ENCODE measurements around the gene RAMP2. TPM values are rescaled to one million over a fixed set of nuclear protein-coding genes. Genes with fewer than 3 reads are reported as not detected.

Gene RAMP2
- total RNA-seq, 1 experiment from 2014 or later, result 10.9 TPM

DNA sequence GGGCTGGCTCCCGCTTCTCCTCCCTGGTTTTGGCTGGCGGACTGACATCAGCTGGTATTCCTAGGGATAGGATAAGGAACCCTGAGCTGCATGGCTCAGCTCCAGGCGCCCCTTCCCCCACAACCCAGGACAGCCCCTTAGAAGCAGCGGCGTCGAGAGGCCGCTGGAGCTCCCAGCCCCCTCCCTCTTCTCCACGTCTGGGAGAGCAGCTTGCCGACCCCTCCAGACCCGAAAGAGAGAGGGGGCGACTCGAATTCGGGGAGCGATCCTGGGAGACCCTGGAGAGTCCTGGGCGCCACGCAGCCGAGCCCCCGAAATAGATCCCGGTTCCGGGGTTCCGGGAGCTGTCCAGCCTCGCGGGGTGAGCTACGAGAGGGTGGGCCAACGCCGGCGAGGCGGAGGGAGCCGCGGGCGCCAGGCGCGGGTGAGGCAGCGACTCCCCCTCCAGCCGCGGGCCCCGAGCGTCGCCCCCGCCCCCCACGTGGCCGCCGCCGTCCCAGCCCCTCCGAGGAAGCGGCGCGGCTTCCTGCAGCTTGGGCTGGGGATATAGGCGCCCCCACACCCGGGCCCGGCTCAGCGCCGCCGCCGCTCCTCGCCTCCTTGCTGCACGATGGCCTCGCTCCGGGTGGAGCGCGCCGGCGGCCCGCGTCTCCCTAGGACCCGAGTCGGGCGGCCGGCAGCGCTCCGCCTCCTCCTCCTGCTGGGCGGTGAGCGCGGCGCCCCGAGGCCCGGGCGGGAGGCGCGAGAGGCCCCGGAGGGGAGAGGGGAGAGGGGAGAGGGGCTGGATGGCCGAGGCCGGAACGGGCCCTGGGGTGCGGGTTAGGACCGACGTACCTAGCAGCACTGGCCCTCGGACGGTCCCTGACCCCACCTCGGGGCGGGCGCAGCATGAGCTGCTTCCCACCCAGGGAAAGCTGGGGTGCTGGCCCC is at the start of gene RAMP2 (continued):
- TF ChIP-seq, protein P1, sequence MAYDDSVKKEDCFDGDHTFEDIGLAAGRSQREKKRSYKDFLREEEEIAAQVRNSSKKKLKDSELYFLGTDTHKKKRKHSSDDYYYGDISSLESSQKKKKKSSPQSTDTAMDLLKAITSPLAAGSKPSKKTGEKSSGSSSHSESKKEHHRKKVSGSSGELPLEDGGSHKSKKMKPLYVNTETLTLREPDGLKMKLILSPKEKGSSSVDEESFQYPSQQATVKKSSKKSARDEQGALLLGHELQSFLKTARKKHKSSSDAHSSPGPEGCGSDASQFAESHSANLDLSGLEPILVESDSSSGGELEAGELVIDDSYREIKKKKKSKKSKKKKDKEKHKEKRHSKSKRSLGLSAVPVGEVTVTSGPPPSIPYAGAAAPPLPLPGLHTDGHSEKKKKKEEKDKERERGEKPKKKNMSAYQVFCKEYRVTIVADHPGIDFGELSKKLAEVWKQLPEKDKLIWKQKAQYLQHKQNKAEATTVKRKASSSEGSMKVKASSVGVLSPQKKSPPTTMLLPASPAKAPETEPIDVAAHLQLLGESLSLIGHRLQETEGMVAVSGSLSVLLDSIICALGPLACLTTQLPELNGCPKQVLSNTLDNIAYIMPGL (CRISPR knock-in tag; IDR thresholded peaks at IDR 0.05), result peak; percentile 62
- TF ChIP-seq ELF4 (CRISPR knock-in tag; IDR thresholded peaks at IDR 0.05; ENCODE audit: low read depth) (peak; percentile 29; the same call in 1 of the 2 replicates), TCF7 (CRISPR knock-in tag; IDR thresholded peaks at IDR 0.05; ENCODE audit: low read depth) (peak; percentile 68; the same call in 1 of the 2 replicates), SOX15 (CRISPR knock-in tag; IDR thresholded peaks at IDR 0.05) (no peak)

DNA sequence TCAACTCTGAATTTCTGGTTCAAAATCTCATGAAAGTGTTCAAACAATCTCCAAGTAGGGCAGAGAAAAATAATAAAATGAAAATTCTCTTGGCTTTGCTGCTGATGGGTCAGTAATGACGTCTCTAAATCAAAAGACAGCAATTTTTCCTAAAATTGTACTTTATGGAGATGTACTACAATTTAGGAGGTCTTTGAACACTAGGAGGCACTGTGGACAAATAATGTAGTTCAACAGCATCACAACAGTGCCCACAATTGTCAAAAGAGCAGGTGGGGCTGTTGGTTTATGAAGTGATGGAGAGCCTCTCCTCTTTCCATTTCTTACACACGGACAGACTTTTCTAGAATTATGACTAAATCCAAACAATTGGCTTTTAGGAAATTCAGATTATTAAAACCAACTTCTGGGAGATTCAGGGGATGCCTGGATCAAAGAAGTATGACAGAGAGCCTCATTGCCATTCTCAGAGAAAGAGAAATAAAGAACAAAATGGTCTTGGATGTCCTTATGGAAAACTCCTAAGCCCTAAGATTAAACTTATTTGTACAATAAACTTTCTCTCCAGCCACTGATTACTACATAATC is 39.9 kb upstream of the RAMP2 start:
- Mint-ChIP-seq H3K36me3 (peaks cover 49% of the 10 kb centered on the region), H3K9me3 (no peaks in the 10 kb centered on the region), H3K27me3 (ENCODE audit: low read depth) (no peaks in the 10 kb centered on the region), H3K27ac (no peak overlapping the region), H3K4me3 (no peak overlapping the region), H3K4me1 (no peaks in the 10 kb centered on the region)
- TF ChIP-seq, protein P2, sequence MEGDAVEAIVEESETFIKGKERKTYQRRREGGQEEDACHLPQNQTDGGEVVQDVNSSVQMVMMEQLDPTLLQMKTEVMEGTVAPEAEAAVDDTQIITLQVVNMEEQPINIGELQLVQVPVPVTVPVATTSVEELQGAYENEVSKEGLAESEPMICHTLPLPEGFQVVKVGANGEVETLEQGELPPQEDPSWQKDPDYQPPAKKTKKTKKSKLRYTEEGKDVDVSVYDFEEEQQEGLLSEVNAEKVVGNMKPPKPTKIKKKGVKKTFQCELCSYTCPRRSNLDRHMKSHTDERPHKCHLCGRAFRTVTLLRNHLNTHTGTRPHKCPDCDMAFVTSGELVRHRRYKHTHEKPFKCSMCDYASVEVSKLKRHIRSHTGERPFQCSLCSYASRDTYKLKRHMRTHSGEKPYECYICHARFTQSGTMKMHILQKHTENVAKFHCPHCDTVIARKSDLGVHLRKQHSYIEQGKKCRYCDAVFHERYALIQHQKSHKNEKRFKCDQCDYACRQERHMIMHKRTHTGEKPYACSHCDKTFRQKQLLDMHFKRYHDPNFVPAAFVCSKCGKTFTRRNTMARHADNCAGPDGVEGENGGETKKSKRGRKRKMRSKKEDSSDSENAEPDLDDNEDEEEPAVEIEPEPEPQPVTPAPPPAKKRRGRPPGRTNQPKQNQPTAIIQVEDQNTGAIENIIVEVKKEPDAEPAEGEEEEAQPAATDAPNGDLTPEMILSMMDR (IDR thresholded peaks at IDR 0.05), result peak; percentile 41
- TF ChIP-seq NR2C2 (CRISPR knock-in tag; IDR thresholded peaks at IDR 0.05) (no peak), NFATC4 (CRISPR knock-in tag; IDR thresholded peaks at IDR 0.05) (no peak)
- no peak for DNase-seq (ENCODE audit: low spot score)
- peak; percentile 62 for ATAC-seq
- CTCF ChIA-PET, result interaction anchor here (1.4 to 1.9 kb wide), 2 partner anchors 40 to 42 kb away, joined by 7 to 10 read pairs; partner anchors contain the start of gene RAMP2
- POLR2A ChIA-PET, result interaction anchor here (0.6 kb wide), 1 partner anchor 77 kb away, joined by 3 read pairs; no protein-coding TSS in a partner anchor

DNA sequence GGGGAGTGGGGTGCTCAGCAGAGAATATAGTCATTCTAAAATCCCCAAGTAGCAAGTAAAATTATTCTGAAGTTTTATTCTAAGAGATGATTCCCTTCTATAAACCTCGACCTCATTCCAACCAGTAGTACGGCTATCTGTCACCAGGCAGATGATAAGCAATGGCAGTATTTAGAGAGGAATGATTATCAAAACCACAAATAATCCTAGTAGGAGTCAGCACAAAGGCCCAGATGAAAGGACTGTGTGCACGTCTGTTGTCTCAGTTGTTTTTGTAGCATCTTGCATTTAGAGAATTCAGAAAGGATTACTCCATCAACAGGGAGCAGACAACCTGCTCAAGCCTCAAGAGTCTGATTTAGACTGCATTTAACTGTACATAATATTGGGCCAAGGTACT is 37.4 kb upstream of the RAMP2 start:
- H3K27ac Mint-ChIP-seq, result no peak overlapping the region
- peaks cover 37% of the 10 kb centered on the region for H3K36me3 Mint-ChIP-seq
- DNase-seq (ENCODE audit: low spot score) (no peak), ATAC-seq (no peak)
- no peak overlapping the region for H3K4me3 Mint-ChIP-seq
- no peaks in the 10 kb centered on the region for H3K9me3 Mint-ChIP-seq
- H3K4me1 Mint-ChIP-seq, result no peaks in the 10 kb centered on the region
- no peak for TF ChIP-seq ZNF416 (CRISPR knock-in tag; IDR thresholded peaks at IDR 0.05)
- no peak for TF ChIP-seq NR3C1 (CRISPR knock-in tag; conservative IDR thresholded peaks at IDR 0.05; ENCODE audit: low read depth)
- TF ChIP-seq PRRX2 (CRISPR knock-in tag; IDR thresholded peaks at IDR 0.05), result no peak
- no peak for TF ChIP-seq SOX15 (CRISPR knock-in tag; IDR thresholded peaks at IDR 0.05)
- TF ChIP-seq, protein P3, sequence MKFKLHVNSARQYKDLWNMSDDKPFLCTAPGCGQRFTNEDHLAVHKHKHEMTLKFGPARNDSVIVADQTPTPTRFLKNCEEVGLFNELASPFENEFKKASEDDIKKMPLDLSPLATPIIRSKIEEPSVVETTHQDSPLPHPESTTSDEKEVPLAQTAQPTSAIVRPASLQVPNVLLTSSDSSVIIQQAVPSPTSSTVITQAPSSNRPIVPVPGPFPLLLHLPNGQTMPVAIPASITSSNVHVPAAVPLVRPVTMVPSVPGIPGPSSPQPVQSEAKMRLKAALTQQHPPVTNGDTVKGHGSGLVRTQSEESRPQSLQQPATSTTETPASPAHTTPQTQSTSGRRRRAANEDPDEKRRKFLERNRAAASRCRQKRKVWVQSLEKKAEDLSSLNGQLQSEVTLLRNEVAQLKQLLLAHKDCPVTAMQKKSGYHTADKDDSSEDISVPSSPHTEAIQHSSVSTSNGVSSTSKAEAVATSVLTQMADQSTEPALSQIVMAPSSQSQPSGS (CRISPR knock-in tag; IDR thresholded peaks at IDR 0.05; ENCODE audit: borderline replicate concordance, low read depth), result no peak
- TF ChIP-seq, protein P4, sequence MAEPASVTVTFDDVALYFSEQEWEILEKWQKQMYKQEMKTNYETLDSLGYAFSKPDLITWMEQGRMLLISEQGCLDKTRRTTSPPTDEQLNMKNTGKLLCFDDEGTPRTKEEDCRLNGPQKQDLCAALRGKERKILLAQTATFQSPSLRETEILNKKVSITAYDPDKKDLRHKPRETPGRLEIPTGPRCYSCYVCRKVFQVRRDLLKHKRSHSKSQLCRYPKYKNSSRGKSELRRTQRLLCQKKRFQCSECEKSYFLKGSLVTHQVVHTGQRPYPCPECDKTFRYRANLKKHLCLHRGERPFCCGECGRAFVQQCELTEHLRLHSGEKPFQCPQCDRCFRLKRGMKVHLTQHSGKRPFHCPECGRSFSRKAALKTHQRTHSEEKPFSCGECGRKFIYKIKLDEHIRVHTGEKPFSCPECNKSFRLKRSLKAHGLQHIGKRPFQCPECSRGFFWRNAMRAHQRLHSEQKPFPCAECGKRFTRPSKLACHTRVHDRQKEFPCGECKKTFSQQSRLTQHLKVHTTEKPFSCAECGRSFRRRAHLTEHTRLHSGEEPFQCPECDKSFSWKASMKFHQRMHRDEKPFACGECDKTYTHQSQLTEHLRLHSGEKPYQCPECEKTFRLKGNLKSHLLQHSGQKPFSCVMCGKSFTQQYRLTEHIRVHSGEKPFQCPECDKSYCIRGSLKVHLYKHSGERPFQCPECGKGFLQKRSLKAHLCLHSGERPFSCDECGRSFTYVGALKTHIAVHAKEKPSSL (CRISPR knock-in tag; conservative IDR thresholded peaks at IDR 0.05), result no peak
- TF ChIP-seq ZNF671 (CRISPR knock-in tag; IDR thresholded peaks at IDR 0.05), result no peak
- TF ChIP-seq ZNF121 (CRISPR knock-in tag; IDR thresholded peaks at IDR 0.05), result no peak
- no peak for TF ChIP-seq ZNF317 (CRISPR knock-in tag; IDR thresholded peaks at IDR 0.05; ENCODE audit: borderline replicate concordance, low read depth)
- TF ChIP-seq, protein P5, sequence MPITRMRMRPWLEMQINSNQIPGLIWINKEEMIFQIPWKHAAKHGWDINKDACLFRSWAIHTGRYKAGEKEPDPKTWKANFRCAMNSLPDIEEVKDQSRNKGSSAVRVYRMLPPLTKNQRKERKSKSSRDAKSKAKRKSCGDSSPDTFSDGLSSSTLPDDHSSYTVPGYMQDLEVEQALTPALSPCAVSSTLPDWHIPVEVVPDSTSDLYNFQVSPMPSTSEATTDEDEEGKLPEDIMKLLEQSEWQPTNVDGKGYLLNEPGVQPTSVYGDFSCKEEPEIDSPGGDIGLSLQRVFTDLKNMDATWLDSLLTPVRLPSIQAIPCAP (CRISPR knock-in tag; IDR thresholded peaks at IDR 0.05), result no peak
- TF ChIP-seq, protein P6, sequence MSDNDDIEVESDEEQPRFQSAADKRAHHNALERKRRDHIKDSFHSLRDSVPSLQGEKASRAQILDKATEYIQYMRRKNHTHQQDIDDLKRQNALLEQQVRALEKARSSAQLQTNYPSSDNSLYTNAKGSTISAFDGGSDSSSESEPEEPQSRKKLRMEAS (CRISPR knock-in tag; IDR thresholded peaks at IDR 0.05), result no peak
- no peak for TF ChIP-seq JUN (CRISPR knock-in tag; IDR thresholded peaks at IDR 0.05)
- TF ChIP-seq, protein P7, sequence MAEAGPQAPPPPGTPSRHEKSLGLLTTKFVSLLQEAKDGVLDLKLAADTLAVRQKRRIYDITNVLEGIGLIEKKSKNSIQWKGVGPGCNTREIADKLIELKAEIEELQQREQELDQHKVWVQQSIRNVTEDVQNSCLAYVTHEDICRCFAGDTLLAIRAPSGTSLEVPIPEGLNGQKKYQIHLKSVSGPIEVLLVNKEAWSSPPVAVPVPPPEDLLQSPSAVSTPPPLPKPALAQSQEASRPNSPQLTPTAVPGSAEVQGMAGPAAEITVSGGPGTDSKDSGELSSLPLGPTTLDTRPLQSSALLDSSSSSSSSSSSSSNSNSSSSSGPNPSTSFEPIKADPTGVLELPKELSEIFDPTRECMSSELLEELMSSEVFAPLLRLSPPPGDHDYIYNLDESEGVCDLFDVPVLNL (CRISPR knock-in tag; IDR thresholded peaks at IDR 0.05; ENCODE audit: borderline replicate concordance, low read depth), result no peak
- ChIA-PET CTCF (no interaction called here), POLR2A (no interaction called here)
- H3K27me3 Mint-ChIP-seq (ENCODE audit: low read depth), result no peaks in the 10 kb centered on the region
